Keratinocyte (primary cell): ENCODE data around the gene ARID1B. TPM values are rescaled to one million over a fixed set of nuclear protein-coding genes. Genes with fewer than 3 reads are reported as not detected.

ENCODE experiments used
- DNase-seq: peaks from one replicate; pipeline ENCODE4 v3.0.0-alpha.2; 2011; ENCODE audit warnings: low read depth, missing footprints, low spot score
- FAIRE-seq: peaks from 2 replicates; lab custom pipeline; 2011; peaks lifted over from hg19 to GRCh38; lab: Jason Lieb, UNC
- H2AFZ ChIP-seq: 2 replicates; pipeline ENCODE4 v1.6.0; 2012; ENCODE audit warnings: low read length, control low read depth, inconsistent platforms; ENCODE audit not compliant: control insufficient read depth
- H3K27ac ChIP-seq: 2 replicates; pipeline ENCODE4 v1.5.1; 2011; ENCODE audit warnings: low read length; ENCODE audit not compliant: control insufficient read depth, insufficient read depth
- H3K27me3 ChIP-seq: 3 replicates; pipeline ENCODE4 v1.6.0; 2011; ENCODE audit warnings: low read length; ENCODE audit not compliant: control insufficient read depth, insufficient read depth; ENCODE audit errors: extremely low read depth
- H3K36me3 ChIP-seq, 2 experiments: 2 replicates in 1 of 2; 3 replicates in 1 of 2; pipeline ENCODE4 v1.5.1; 2011; ENCODE audit warnings: low read length in 2 of 2, mild to moderate bottlenecking in 1 of 2; ENCODE audit not compliant: control insufficient read depth in 2 of 2, insufficient read depth in 2 of 2; ENCODE audit errors: extremely low read depth in 1 of 2
- H3K4me1 ChIP-seq: 3 replicates; pipeline ENCODE4 v1.5.1; 2011; ENCODE audit warnings: low read length; ENCODE audit not compliant: control insufficient read depth, insufficient read depth; ENCODE audit errors: extremely low read depth
- H3K4me2 ChIP-seq: 3 replicates; pipeline ENCODE4 v1.6.0; 2011; ENCODE audit warnings: low read depth, low read length; ENCODE audit not compliant: control insufficient read depth, insufficient read depth; ENCODE audit errors: extremely low read depth
- H3K4me3 ChIP-seq, 3 experiments: fragments of 200-600 bp in 1 of 3; sonication (generic) in 1 of 3; 2 replicates in 2 of 3; 3 replicates in 1 of 3; pipeline ENCODE4 v1.5.1; 2011 to 2016; ENCODE audit warnings: low read length in 3 of 3, mild to moderate bottlenecking in 3 of 3, control low read depth in 2 of 3, inconsistent platforms in 1 of 3, low read depth in 1 of 3, mixed read lengths in 1 of 3, mixed run types in 1 of 3, moderate library complexity in 1 of 3; ENCODE audit not compliant: control insufficient read depth in 2 of 3, insufficient read depth in 2 of 3; ENCODE audit errors: extremely low read depth in 1 of 3
- H3K79me2 ChIP-seq: 2 replicates; pipeline ENCODE4 v1.6.0; 2012; ENCODE audit warnings: low read length; ENCODE audit not compliant: control insufficient read depth, insufficient read depth
- H3K9ac ChIP-seq: 3 replicates; pipeline ENCODE4 v1.6.0; 2011; ENCODE audit warnings: low read length; ENCODE audit not compliant: control insufficient read depth, insufficient read depth; ENCODE audit errors: extremely low read depth
- H3K9me1 ChIP-seq: 3 replicates; pipeline ENCODE4 v1.6.0; 2011; ENCODE audit warnings: low read length; ENCODE audit not compliant: control insufficient read depth, insufficient read depth; ENCODE audit errors: extremely low read depth
- H3K9me3 ChIP-seq: 2 replicates; pipeline ENCODE4 v1.5.1; 2012; ENCODE audit warnings: low read depth, low read length; ENCODE audit not compliant: control insufficient read depth
- H4K20me1 ChIP-seq: 3 replicates; pipeline ENCODE4 v1.6.0; 2011; ENCODE audit warnings: low read length; ENCODE audit not compliant: control insufficient read depth, insufficient read depth; ENCODE audit errors: extremely low read depth
- EZH2 ChIP-seq: IDR thresholded peaks from one replicate; pipeline ENCODE4 v1.6.1; 2012; ENCODE audit warnings: inconsistent platforms, mild to moderate bottlenecking, low read length, moderate library complexity
- dilution Hi-C: fragments of 300-500 bp; cut with MboI; formaldehyde crosslinking; loops from one replicate; pipeline ENCODE4 v1.7.0; 2020; ENCODE audit warnings: low sequenced_read_pairs; ENCODE audit not compliant: extremely low pct_ligation_motif_present
- polyA plus RNA-seq, 5 experiments: library from polyadenylated mRNA; depleted of rRNA in 3 of 5; stranded (reverse) in 3 of 5; stranded (forward) in 1 of 5; unstranded in 1 of 5; fragments of >200 nt; gene quantifications; 1 replicate in 1 of 5; 2 replicates in 3 of 5; 3 replicates in 1 of 5; pipeline versions ENCODE4 v1.2.1 to v1.2.3, GENCODE V29; 2011 to 2012; ENCODE audit warnings: missing spikeins in 2 of 5, low read depth in 1 of 5, low replicate concordance in 1 of 5
- TF ChIP-seq, protein P1 (sequence below), 3 experiments: IDR thresholded peaks in 1 of 3; conservative IDR thresholded peaks in 1 of 3; optimal IDR thresholded peaks in 1 of 3; 2 replicates in 2 of 3; 3 replicates in 1 of 3; pipeline versions ENCODE3 to v1.5.1; 2011; ENCODE audit warnings: low read length in 3 of 3, mild to moderate bottlenecking in 3 of 3, moderate library complexity in 2 of 3, control low read depth in 1 of 3, inconsistent platforms in 1 of 3; ENCODE audit not compliant: insufficient read depth in 2 of 3; ENCODE audit errors: extremely low read depth in 1 of 3

The ARID1B gene
- polyA plus RNA-seq, 1 donor (not counting 4 experiments of a cell fraction or from before 2014, with no cell fraction given), result 14.9 TPM

DNA sequence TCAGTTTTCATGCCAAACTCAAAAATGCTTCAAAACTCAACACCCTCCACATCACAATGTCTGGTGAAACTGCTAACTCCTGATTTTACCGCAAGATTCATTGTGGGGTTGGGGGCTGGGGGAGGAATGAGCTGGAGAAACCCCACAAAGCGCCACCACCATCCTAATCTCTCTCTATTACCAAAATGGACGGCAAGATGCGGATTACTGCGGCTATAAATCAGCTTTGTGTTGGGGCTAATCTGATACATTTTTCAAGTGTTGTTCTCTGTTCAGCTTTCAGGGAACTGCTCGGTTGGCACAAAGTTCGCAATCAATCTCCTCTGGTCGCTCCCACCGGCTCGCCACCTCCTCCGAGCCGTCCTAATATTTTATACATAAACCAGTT is 462.5 kb downstream of the ARID1B start:
- H3K9me1 ChIP-seq, result no peaks in the 10 kb centered on the region
- no peaks in the 10 kb centered on the region for H3K36me3 ChIP-seq
- DNase-seq (no peak), FAIRE-seq (no peak)
- TF ChIP-seq, protein P1, sequence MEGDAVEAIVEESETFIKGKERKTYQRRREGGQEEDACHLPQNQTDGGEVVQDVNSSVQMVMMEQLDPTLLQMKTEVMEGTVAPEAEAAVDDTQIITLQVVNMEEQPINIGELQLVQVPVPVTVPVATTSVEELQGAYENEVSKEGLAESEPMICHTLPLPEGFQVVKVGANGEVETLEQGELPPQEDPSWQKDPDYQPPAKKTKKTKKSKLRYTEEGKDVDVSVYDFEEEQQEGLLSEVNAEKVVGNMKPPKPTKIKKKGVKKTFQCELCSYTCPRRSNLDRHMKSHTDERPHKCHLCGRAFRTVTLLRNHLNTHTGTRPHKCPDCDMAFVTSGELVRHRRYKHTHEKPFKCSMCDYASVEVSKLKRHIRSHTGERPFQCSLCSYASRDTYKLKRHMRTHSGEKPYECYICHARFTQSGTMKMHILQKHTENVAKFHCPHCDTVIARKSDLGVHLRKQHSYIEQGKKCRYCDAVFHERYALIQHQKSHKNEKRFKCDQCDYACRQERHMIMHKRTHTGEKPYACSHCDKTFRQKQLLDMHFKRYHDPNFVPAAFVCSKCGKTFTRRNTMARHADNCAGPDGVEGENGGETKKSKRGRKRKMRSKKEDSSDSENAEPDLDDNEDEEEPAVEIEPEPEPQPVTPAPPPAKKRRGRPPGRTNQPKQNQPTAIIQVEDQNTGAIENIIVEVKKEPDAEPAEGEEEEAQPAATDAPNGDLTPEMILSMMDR (optimal IDR thresholded peaks at IDR 0.05 in 1 of 3, IDR thresholded peaks at IDR 0.05 in 1 of 3, conservative IDR thresholded peaks at IDR 0.05 in 1 of 3; ENCODE audit: extremely low read depth in 1 of 3, insufficient read depth in 2 of 3, low read length in 3 of 3), result no peak
- TF ChIP-seq EZH2, result no peak
- H3K27ac ChIP-seq, result no peak overlapping the region
- no peak overlapping the region for H3K9ac ChIP-seq
- no peaks in the 10 kb centered on the region for H3K79me2 ChIP-seq
- H3K4me3 ChIP-seq, result no peak overlapping the region
- no peak overlapping the region for H3K4me2 ChIP-seq
- H4K20me1 ChIP-seq, result no peaks in the 10 kb centered on the region
- no peaks in the 10 kb centered on the region for H3K9me3 ChIP-seq
- peaks cover 18% of the 10 kb centered on the region for H3K4me1 ChIP-seq
- peaks cover 47% of the 10 kb centered on the region for H3K27me3 ChIP-seq
- no peak overlapping the region for H2AFZ ChIP-seq
- dilution Hi-C loops, result no loop called here

DNA sequence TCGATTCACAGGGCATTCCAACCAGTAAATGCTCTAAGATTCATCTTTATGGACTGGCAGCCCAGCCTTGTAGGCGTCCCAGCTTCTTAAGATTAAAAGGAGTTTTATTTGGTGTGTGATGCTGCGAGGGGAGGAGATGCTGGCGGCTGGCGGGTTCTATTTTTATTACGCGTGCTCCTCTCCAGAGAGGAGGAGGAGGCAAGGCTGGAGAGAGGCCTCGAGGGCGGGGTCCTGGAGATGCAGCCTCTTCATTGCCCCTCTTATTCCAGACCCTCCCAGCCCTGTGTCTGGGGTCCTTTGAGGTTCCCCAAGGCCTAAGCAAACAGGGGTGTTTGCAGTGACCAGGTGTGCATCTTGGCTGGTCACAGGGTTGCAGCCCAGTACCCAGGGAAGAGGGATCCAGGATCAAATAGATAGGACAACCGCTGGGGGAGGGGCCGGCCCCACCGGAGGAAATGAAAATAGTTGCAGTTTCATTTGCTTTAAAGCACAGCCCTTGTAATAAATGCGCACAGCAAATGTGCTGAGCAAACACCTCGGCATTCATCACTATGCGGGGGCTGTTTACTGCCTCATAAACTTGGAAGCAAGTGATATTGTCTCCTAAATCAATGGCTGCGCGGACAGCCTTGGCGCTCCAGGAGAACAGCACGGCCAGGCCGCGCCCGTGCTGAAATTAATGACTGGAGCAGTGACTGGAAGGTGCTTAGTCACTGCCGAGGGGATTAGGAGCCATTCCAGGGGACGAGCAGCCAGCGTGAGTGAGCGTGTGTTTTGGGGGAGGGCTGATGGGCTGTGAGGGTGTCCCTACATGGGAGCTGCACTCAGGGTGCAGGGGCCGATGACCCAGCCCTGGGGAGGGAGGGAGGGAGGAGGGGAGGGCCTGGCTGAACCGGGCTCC is 463.1 kb downstream of the ARID1B start:
- DNase-seq (no peak), FAIRE-seq (no peak)
- Histone ChIP-seq H3K9me3 (no peaks in the 10 kb centered on the region), H3K9me1 (no peaks in the 10 kb centered on the region), H3K4me3 (peak overlapping the region in 2 of 3 experiments; percentile 15 to 52), H3K79me2 (no peaks in the 10 kb centered on the region), H3K36me3 (no peaks in the 10 kb centered on the region), H4K20me1 (no peaks in the 10 kb centered on the region), H3K4me2 (peak overlapping the region; percentile 85), H3K27ac (no peak overlapping the region), H3K4me1 (peaks cover 18% of the 10 kb centered on the region), H3K27me3 (peaks cover 42% of the 10 kb centered on the region), H2AFZ (peak overlapping the region; percentile 78), H3K9ac (no peak overlapping the region)
- dilution Hi-C loops, result no loop called here
- no peak for TF ChIP-seq EZH2
- TF ChIP-seq, protein P1 (optimal IDR thresholded peaks at IDR 0.05 in 1 of 3, IDR thresholded peaks at IDR 0.05 in 1 of 3, conservative IDR thresholded peaks at IDR 0.05 in 1 of 3; ENCODE audit: extremely low read depth in 1 of 3, insufficient read depth in 2 of 3, low read length in 3 of 3), result no peak
